HepG2 (cell line): ENCODE measurements around the gene CCT6A. TPM values are rescaled to one million over a fixed set of nuclear protein-coding genes. Genes with fewer than 3 reads are reported as not detected.

Source experiments
- ATAC-seq: fragments of 200-7000 bp; cut with Tn5 transposase; 3 replicates; pipeline ENCODE4 v1.9.1; 2020; ENCODE audit warnings: mild to moderate bottlenecking, moderate library complexity
- BruUV-seq: library from RNA; stranded (reverse); fragments of 400-500 nt; replicated peaks from 2 replicates; lab custom pipeline; 2021; lab: Mats Ljungman, UMichigan
- CTCF ChIA-PET: fragments of 300-600 bp; formaldehyde crosslinking; extraction: SDS; loops from one replicate; lab custom pipeline; 2021; ENCODE audit warnings: low total read pairs, inconsistent platforms, low intra/inter-chr PET ratio; lab: Yijun Ruan, JAX
- POLR2A ChIA-PET: fragments of 350-600 bp; sonication (Branson Sonifier 250); formaldehyde crosslinking; loops from one replicate; lab custom pipeline; 2020; ENCODE audit warnings: antibody characterized with exemption, inconsistent platforms; lab: Yijun Ruan, JAX
- DNase-seq: peaks from one replicate; pipeline ENCODE4 v3.0.0-alpha.2; 2015; ENCODE audit warnings: low spot score
- FAIRE-seq: peaks from 3 replicates; lab custom pipeline; 2011; peaks lifted over from hg19 to GRCh38; lab: Jason Lieb, UNC
- H2AFZ ChIP-seq: one replicate; pipeline ENCODE4 v1.6.1; 2011; ENCODE audit warnings: low read length, inconsistent platforms
- H3K27ac ChIP-seq: fragments of 300-600 bp; 3 replicates; pipeline ENCODE4 v1.8.0; 2011; ENCODE audit warnings: mixed run types, mild to moderate bottlenecking, mixed read lengths, low read length, inconsistent platforms; ENCODE audit not compliant: insufficient read depth; ENCODE audit errors: extremely low read length
- H3K27me3 ChIP-seq, 2 experiments: fragments of 200-600 bp in 1 of 2; 2 replicates in 1 of 2; 3 replicates in 1 of 2; pipeline versions ENCODE4 v1.6.0 to v1.8.0; 2011; ENCODE audit warnings: low read length in 2 of 2, mild to moderate bottlenecking in 2 of 2, moderate library complexity in 2 of 2, inconsistent platforms in 1 of 2; ENCODE audit not compliant: insufficient read depth in 2 of 2, control insufficient read depth in 1 of 2
- H3K36me3 ChIP-seq, 2 experiments: fragments of 200-600 bp in 1 of 2; replicated peaks in 1 of 2; 2 replicates in 1 of 2; 3 replicates in 1 of 2; pipeline versions ENCODE4 v1.5.1 to v1.8.0; 2011; ENCODE audit warnings: low read length in 2 of 2, inconsistent platforms in 1 of 2; ENCODE audit not compliant: insufficient read depth in 2 of 2, control insufficient read depth in 1 of 2
- H3K4me1 ChIP-seq: 2 replicates; pipeline ENCODE4 v1.5.1; 2012; ENCODE audit warnings: low read length, inconsistent platforms; ENCODE audit not compliant: insufficient read depth
- H3K4me2 ChIP-seq: 2 replicates; pipeline ENCODE4 v1.6.0; 2011; ENCODE audit warnings: low read depth, low read length, inconsistent platforms
- H3K4me3 ChIP-seq, 3 experiments: fragments of 200-600 bp in 1 of 3; sonication (generic), shearing (Covaris generic) in 1 of 3; replicated peaks in 1 of 3; 2 replicates each; pipeline ENCODE4 v1.5.1; 2011 to 2016; ENCODE audit warnings: low read length in 3 of 3, inconsistent platforms in 2 of 3, low read depth in 2 of 3, mild to moderate bottlenecking in 2 of 3, control low read depth in 1 of 3, mixed read lengths in 1 of 3; ENCODE audit not compliant: insufficient read depth in 1 of 3
- H3K79me2 ChIP-seq: one replicate; pipeline ENCODE4 v1.6.1; 2011; ENCODE audit warnings: low read length, inconsistent platforms; ENCODE audit not compliant: insufficient read depth
- H3K9ac ChIP-seq: 2 replicates; pipeline ENCODE4 v1.6.0; 2011; ENCODE audit warnings: mild to moderate bottlenecking, low read depth, low read length, inconsistent platforms; ENCODE audit not compliant: insufficient read depth
- H3K9me3 ChIP-seq: 2 replicates; pipeline ENCODE4 v1.5.1; 2012; ENCODE audit warnings: mild to moderate bottlenecking, low read length
- H4K20me1 ChIP-seq: 2 replicates; pipeline ENCODE4 v1.6.0; 2011; ENCODE audit warnings: inconsistent platforms, mild to moderate bottlenecking, low read length, moderate library complexity; ENCODE audit not compliant: insufficient read depth
- KAT2B ChIP-seq: fragments of 150-350 bp; IDR thresholded peaks from 2 replicates; pipeline ENCODE4 v1.6.1; 2014; ENCODE audit warnings: low read depth, low read length, borderline replicate concordance
- ZNF253 ChIP-seq: sonication (generic); formaldehyde crosslinking; IDR thresholded peaks from 2 replicates; pipeline ENCODE4 v1.8.0; 2022; ENCODE audit warnings: mild to moderate bottlenecking, missing genetic modification reagents, borderline replicate concordance
- WGBS: methylation state at CpG from one replicate; pipeline ENCODE4 v1.1.6; 2017; ENCODE audit warnings: low lambda C conversion rate; 5-methylcytosine and 5-hydroxymethylcytosine counted together
- in situ Hi-C: cut with HindIII; loops from 2 replicates; pipeline ENCODE4 v1.10.0; 2017; ENCODE audit warnings: low pct_unique_long_range_greater_than_20kb; ENCODE audit not compliant: extremely low pct_ligation_motif_present
- intact Hi-C: fragments of 100-400 bp; cut with micrococcal nuclease; formaldehyde crosslinking; loops from one replicate; pipeline ENCODE4 v1.10.0; 2022; ENCODE audit not compliant: unreplicated experiment
- polyA plus RNA-seq, 8 experiments: library from polyadenylated mRNA; depleted of rRNA in 3 of 8; stranded (reverse) in 7 of 8; unstranded in 1 of 8; fragments of >200 nt; fragmentation: Illumina TruSeq in 4 of 8; extraction: Trizol in 4 of 8; gene quantifications; 2 replicates each; pipeline versions ENCODE4 v1.2.1 to v1.2.3, GENCODE V29; 2011 to 2016; ENCODE audit warnings: low read depth in 4 of 8, missing spikeins in 1 of 8, mixed read lengths in 1 of 8; ENCODE audit not compliant: insufficient read depth in 1 of 8
- total RNA-seq, 5 experiments: library from RNA; depleted of rRNA; stranded (reverse); fragments of >200 nt; fragmentation: Illumina TruSeq; extraction: Trizol; gene quantifications; 2 replicates each; pipeline ENCODE4 v1.2.3, GENCODE V29; 2016; ENCODE audit warnings: low read depth in 1 of 5
- TF ChIP-seq, protein P1 (sequence below): sonication (generic); formaldehyde crosslinking; IDR thresholded peaks from 2 replicates; pipeline ENCODE4 v1.5.0; 2020; ENCODE audit warnings: missing genetic modification reagents
- TF ChIP-seq, protein P2 (sequence below): sonication (generic); formaldehyde crosslinking; IDR thresholded peaks from 2 replicates; pipeline ENCODE4 v1.5.0; 2020; ENCODE audit warnings: mild to moderate bottlenecking, missing genetic modification reagents

Gene CCT6A
- total and polyA plus RNA-seq, 2 of the 13 experiments (the other 11 are each of a cell fraction or from before 2014, with no cell fraction given) = 219 to 292 TPM

DNA sequence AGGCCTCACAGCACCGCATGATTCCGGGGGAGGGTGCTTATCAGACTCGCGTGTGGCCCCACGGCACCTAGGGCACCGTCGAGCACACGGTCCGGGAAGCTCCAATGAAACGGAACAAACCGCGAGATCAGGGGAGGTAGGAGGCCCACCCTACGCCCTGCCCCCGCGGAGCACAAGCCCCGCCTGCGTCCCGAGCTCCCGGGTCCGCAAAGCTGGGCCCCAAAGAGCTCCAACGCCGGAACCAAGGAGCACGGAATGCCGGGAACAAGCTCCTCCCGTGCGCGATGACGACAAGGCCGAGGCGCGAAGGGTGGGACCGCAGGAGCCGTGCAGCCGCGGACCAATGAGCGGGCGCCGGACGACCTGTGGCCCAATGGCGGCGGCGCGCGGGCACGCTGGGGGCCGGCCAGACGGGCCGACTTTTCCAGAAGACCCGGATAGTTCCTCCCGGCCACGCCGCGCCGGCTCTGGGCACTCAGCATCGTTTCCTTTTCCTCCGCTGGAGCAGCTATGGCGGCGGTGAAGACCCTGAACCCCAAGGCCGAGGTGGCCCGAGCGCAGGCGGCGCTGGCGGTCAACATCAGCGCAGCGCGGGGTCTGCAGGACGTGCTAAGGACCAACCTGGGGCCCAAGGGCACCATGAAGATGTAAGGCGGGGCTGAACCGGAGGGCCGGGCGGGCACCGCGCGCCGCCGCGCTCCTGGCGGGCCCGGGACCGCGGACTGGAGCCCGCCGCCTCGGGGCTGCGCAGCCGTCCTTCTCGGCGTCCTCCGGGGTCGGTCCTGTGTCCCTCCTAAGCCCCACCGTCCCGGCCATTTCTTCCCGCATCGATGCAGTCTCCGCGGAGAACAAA lies at the start of gene CCT6A, which contains the start of gene PSPH (continued):
- no peak for TF ChIP-seq KAT2B
- TF ChIP-seq, all 625 proteins: peak for 314

DNA sequence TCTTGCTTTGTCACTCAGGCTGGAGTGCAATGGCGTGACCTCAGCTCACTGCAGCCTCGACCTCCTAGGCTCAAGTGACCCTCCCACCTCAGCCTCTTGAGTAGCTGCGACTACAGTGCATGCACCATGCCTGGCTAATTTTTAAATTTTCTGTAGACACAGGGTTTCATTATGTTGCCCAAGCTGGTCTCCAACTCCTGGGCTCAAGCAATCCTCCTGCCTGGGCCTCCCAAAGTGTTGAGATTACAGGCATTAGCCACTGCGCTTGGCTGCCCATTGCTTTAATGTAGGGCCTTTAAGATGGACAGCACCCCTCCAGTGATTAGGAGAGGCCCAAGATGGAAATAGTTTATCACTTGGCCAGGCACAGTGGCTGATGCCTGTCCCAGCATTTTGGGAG lies 47.8 kb upstream of the CCT6A start:
- intact Hi-C loops = loop anchor here (1.0 kb wide), 1 partner anchor 71 kb away; no protein-coding TSS in a partner anchor

More for the DNA sequence above, 47.8 kb upstream of the CCT6A start:
- ChIA-PET POLR2A (interaction anchor here (1.1 to 7.3 kb wide), 3 partner anchors 37 to 59 kb away, joined by 3 to 82 read pairs (median 4); partner anchors contain the start of genes CCT6A and PSPH), CTCF (interaction anchor here (2.7 kb wide), 1 partner anchor 70 kb away, joined by 19 read pairs; no protein-coding TSS in a partner anchor)
- no TSS peak for BruUV-seq
- FAIRE-seq (no peak), ATAC-seq (no peak), DNase-seq (no peak)
- H3K36me3 ChIP-seq = 0 out of 5 replicates have a peak, but pooled peaks cover 0 to under 1% of the 10 kb centered on the region in 2 experiments
- no peaks in the 10 kb centered on the region for H3K9me3 ChIP-seq
- H3K9ac ChIP-seq = no peak overlapping the region
- H2AFZ ChIP-seq = no peak overlapping the region
- no peak overlapping the region for H3K4me2 ChIP-seq
- in situ Hi-C loops = loop anchor here (5.0 kb wide), 1 partner anchor 69 kb away; no protein-coding TSS in a partner anchor
- no peaks in the 10 kb centered on the region for H3K79me2 ChIP-seq
- H3K27me3 ChIP-seq = no peaks in the 10 kb centered on the region
- TF ChIP-seq, protein P1, sequence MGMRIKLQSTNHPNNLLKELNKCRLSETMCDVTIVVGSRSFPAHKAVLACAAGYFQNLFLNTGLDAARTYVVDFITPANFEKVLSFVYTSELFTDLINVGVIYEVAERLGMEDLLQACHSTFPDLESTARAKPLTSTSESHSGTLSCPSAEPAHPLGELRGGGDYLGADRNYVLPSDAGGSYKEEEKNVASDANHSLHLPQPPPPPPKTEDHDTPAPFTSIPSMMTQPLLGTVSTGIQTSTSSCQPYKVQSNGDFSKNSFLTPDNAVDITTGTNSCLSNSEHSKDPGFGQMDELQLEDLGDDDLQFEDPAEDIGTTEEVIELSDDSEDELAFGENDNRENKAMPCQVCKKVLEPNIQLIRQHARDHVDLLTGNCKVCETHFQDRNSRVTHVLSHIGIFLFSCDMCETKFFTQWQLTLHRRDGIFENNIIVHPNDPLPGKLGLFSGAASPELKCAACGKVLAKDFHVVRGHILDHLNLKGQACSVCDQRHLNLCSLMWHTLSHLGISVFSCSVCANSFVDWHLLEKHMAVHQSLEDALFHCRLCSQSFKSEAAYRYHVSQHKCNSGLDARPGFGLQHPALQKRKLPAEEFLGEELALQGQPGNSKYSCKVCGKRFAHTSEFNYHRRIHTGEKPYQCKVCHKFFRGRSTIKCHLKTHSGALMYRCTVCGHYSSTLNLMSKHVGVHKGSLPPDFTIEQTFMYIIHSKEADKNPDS (CRISPR knock-in tag) = no peak
- TF ChIP-seq, protein P2, sequence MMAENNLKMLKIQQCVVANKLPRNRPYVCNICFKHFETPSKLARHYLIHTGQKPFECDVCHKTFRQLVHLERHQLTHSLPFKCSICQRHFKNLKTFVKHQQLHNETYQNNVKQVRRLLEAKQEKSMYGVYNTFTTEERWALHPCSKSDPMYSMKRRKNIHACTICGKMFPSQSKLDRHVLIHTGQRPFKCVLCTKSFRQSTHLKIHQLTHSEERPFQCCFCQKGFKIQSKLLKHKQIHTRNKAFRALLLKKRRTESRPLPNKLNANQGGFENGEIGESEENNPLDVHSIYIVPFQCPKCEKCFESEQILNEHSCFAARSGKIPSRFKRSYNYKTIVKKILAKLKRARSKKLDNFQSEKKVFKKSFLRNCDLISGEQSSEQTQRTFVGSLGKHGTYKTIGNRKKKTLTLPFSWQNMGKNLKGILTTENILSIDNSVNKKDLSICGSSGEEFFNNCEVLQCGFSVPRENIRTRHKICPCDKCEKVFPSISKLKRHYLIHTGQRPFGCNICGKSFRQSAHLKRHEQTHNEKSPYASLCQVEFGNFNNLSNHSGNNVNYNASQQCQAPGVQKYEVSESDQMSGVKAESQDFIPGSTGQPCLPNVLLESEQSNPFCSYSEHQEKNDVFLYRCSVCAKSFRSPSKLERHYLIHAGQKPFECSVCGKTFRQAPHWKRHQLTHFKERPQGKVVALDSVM = peak; percentile 91
- TF ChIP-seq ZNF253 (CRISPR knock-in tag) = no peak
- H3K4me1 ChIP-seq = peaks cover 77% of the 10 kb centered on the region
- no peaks in the 10 kb centered on the region for H4K20me1 ChIP-seq
- WGBS = 65% methylated on average over 4 of the region's 4 CpGs
- H3K4me3 ChIP-seq = no peak overlapping the region
- H3K27ac ChIP-seq = no peak overlapping the region
